HG03066 (cell line): ENCODE data around the gene RPLP1.

Experiments used
- ATAC-seq: cut with Tn5 transposase; IDR thresholded peaks from one replicate; pipeline ENCODE4 v1.9.1; 2021; ENCODE audit warnings: low read depth; ENCODE audit not compliant: unreplicated experiment

The RPLP1 gene

GRCh38 chr15:69467636-69468035 lies 15.0 kb downstream of the RPLP1 start:
- no peak for ATAC-seq

GRCh38 chr15:69468241-69469121 lies 15.9 kb downstream of the RPLP1 start:
- no peak for ATAC-seq

- no peak for ATAC-seq
Observed at GRCh38 chr15:69469467-69470201, 17.0 kb downstream of the RPLP1 start.

- ATAC-seq: no peak
Observed at GRCh38 chr15:69472046-69472445, 19.4 kb downstream of the RPLP1 start.

- ATAC-seq: no peak
Observed at GRCh38 chr15:69472562-69472961, 19.9 kb downstream of the RPLP1 start.

GRCh38 chr15:69474291-69474690 lies 21.7 kb downstream of the RPLP1 start:
- ATAC-seq: no peak

GRCh38 chr15:69474846-69475455 lies 22.3 kb downstream of the RPLP1 start:
- ATAC-seq: no peak

GRCh38 chr15:69475769-69476358 lies 23.2 kb downstream of the RPLP1 start:
- ATAC-seq: no peak

GRCh38 chr15:69476704-69477473 lies 24.3 kb downstream of the RPLP1 start:
- no peak for ATAC-seq

- no peak for ATAC-seq
Observed at GRCh38 chr15:69478259-69478781, 25.7 kb downstream of the RPLP1 start.

GRCh38 chr15:69479081-69479480 lies 26.5 kb downstream of the RPLP1 start:
- ATAC-seq: no peak

GRCh38 chr15:69479971-69480370 lies 27.4 kb downstream of the RPLP1 start:
- ATAC-seq: no peak

GRCh38 chr15:69480932-69481331 lies 28.3 kb downstream of the RPLP1 start:
- no peak for ATAC-seq

GRCh38 chr15:69482686-69483256 lies 30.2 kb downstream of the RPLP1 start:
- ATAC-seq: no peak

GRCh38 chr15:69484837-69485236 lies 32.2 kb downstream of the RPLP1 start:
- no peak for ATAC-seq

GRCh38 chr15:69486481-69487110 lies 34.0 kb downstream of the RPLP1 start:
- ATAC-seq: no peak

GRCh38 chr15:69489073-69489571 lies 36.5 kb downstream of the RPLP1 start:
- no peak for ATAC-seq

- ATAC-seq: no peak
Observed at GRCh38 chr15:69490356-69491037, 37.9 kb downstream of the RPLP1 start.
